HG03520 (cell line): Measurements from ENCODE around the gene TNFRSF12A.

Experiments
- ATAC-seq: cut with Tn5 transposase; IDR thresholded peaks from one replicate; pipeline ENCODE4 v1.9.1; 2021; ENCODE audit warnings: mild to moderate bottlenecking, moderate library complexity; ENCODE audit not compliant: unreplicated experiment

The TNFRSF12A gene

DNA sequence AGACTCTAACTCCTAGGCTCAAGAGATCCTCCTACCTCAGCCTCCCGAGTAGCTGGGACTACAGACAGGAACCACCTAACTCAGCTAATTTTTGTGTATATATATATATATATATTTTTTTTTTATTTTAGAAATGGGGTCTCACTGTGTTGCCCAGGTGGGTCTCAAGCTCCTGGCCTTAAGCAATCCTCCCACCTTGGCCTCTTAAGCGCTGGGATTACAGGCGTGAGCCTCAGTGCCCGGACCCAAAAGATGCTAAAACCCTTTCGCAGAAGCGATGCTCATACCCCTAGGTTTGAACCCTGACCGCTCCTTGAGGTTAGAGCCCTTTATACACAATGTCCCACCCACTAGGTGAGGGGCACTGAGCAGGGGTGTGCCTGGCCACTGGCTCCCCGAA is 9.7 kb upstream of the TNFRSF12A start:
- ATAC-seq: no peak

DNA sequence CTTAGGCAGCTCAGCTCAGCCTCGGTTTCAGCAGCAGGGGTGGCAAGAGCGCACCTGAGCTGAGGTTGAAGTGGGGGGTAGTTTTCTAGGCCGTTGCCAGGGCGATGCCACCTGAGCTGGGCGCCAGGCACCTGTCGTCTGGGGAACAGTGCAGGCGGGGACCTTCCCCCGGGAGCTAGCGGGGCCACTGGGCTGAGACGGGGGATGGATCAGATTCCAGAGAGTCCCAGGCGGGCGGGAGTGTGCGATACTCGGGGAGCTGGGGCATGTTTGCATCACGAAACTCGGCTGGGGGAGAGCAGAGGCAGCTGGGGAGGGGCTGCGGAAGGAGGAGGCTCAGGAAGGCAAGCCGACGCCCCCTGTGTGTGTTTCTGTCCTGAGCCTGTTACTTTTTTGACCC is 7.9 kb upstream of the TNFRSF12A start:
- ATAC-seq: no peak

DNA sequence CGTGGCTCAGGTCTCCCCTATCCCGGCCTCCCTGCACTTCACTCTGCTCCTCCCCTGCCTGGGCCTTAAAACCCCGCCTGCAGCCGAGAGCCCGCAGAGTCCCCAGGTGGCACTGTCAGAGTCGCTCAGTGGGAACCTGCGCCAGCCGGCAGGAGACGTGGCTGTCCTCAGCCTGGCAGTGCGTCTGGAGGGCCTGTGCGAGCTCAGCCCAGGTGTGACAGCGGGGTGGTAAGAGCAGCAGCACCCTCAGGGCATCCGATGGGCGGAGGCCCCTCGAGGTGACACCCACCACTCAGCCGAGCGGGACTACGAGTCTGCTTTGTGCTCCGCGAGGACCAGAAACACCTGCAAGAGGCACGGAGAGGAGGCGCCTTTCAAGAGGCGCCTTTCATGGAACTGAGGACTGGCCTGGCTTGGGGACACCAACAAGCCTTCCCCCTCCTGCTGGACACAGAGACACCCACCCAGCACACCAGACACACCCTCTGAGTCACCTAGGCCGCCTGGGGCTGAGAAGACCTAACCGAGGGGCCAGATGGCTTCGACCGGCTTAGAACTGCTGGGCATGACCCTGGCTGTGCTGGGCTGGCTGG is 7.2 kb upstream of the TNFRSF12A start, which contains the start of gene CLDN9:
Gene CLDN9, plus strand, starts transcription at position 96 of the 593 bp plus-strand sequence. Its CDS starts 440 bp downstream, at position 536.
- ATAC-seq: no peak

DNA sequence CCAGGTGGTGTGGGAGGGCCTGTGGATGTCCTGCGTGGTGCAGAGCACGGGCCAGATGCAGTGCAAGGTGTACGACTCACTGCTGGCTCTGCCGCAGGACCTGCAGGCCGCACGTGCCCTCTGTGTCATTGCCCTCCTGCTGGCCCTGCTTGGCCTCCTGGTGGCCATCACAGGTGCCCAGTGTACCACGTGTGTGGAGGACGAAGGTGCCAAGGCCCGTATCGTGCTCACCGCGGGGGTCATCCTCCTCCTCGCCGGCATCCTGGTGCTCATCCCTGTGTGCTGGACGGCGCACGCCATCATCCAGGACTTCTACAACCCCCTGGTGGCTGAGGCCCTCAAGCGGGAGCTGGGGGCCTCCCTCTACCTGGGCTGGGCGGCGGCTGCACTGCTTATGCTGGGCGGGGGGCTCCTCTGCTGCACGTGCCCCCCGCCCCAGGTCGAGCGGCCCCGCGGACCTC is 6.6 kb upstream of the TNFRSF12A start:
- no peak for ATAC-seq

DNA sequence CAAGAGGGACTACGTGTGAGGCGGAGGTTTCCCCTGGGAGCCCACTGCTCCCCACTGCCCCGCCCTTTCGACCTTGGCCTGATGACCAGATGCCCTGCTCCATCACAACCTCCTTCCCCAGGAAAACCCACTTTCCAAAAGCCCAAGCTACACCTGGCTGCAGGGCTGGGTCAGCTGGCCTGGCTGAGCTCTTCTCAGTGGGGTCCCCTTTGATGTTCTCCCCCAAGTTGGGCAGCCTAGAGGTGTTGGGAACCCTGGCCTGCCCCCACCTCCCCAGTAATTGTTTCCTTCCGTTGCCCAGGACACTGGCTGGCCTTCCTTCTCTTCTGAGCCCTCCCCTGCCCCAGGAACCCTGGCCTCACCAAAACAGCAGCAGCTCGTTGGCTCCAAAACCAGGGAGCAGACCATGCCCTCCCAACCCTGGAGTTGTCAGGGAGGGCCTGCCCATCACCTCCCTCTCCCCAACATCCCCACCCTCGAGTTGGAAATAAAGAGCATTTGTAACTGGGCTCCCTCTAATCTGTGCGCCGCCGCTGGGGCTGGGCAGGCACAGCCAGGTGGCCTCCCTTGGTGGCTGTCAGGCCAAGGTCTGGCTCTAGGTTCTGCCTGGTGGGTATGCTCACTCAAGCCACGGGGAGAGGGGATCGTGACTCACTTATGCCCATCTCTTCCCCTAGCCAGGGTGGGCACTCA is 6.0 kb upstream of the TNFRSF12A start:
- ATAC-seq: no peak

DNA sequence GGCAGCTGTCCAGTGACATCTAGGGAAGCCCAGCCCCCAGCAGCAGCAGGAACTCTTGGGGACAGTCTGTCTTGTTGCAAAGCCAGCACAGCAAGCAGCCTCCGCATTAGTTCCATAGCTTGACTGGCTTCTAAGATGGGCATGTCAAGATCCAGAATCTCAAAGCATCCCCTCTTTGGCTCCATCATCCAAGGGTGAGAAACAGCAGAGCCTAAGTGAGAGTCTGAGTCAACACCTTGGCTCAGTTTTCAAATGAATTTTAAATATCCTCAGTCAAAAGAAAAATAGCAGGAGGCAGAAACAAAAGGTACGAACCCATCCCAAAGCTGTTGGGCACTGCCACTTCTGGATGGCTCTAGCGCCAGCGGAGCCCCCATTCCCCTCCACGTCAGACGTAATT is 5.2 kb upstream of the TNFRSF12A start:
- no peak for ATAC-seq

DNA sequence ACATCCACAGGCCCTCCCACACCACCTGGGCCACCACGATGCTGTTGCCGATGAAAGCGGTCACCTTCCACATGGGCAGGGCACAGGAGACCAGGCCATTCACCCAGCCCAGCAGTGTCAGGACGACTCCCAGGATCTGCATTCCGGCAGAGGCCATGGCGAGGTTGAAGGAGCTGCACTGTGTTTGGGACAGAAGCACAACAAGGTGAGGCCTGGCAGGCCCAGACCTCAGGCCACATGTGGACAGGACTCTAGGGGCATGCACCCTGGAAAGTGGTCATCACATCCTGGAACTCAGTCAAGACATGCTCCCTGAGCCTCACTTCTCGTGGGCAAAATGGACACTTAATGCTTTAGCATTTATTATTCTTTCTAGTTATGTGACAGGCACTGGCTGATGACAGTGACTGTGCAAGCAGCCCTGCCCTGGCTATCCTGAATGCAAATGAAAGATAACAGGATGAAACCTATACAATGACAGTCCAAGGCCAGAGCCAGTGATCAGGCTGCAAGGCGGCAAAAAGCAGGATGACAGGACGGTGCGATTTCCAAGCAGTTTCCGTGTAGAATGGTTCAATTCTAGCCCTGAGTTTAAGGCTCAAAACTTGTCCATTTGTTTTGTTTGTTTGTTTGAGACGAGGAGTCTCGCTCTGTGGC is 4.2 kb upstream of the TNFRSF12A start:
- no peak for ATAC-seq

DNA sequence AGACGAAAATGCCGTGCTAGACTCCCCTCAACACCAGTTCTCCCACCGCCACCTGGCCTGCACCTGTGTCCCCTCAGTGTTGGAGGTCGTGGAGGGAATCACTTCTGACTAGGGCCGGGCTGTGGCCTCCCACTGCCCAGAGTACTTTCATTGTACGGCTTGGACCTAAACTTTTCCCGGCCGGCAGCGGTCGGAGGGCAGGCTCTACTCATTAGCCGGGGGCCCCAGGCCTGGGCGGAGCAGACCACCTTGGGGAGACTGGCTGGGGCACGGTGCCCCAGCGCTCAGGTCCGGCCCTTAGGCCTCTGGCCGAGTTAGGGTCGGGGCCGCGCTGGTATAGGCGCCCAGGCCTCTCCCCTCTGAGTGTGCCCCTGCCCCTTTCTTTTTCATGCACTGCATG is 2.8 kb upstream of the TNFRSF12A start:
- ATAC-seq: no peak

DNA sequence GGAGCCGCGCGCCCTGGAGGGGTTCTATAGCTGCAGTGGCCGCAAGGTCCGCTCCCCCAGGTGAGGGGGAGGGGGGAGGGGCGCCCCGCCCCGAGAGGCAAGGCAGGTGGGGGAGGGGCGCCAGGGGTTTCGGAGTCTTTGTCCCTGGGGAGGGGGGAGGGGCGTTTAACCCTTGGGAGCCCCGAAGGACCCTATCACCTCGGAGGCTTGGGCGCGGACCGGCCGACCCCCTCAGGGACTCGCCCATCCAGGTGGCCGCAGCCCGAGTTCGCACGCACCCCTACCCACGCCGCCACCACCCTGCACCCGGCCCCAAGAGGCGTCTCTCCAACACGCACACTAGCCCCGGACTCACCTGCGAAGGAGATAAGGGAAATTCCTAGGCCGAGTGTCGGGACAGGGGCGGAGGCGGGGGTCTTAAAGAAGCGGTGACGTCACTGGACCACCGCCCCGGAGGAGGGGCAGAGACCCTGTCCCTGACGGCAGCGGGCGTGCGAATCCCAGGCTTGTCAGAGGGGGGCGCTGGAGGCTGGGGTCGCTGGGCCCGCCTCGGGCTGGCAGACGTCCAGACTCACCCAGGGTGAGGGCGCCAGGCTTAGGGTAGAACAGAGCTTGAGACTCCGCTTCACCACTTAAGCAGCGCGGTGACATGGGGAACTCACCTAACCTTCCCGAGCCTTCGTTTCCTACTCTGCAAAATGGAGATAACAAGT is 2.2 kb upstream of the TNFRSF12A start, which contains the start of gene CLDN6:
Gene CLDN6, minus strand, starts transcription at position 390 of the 713 bp plus-strand sequence. CDS start 2,162 bp downstream, outside the sequence.
- no peak for ATAC-seq

DNA sequence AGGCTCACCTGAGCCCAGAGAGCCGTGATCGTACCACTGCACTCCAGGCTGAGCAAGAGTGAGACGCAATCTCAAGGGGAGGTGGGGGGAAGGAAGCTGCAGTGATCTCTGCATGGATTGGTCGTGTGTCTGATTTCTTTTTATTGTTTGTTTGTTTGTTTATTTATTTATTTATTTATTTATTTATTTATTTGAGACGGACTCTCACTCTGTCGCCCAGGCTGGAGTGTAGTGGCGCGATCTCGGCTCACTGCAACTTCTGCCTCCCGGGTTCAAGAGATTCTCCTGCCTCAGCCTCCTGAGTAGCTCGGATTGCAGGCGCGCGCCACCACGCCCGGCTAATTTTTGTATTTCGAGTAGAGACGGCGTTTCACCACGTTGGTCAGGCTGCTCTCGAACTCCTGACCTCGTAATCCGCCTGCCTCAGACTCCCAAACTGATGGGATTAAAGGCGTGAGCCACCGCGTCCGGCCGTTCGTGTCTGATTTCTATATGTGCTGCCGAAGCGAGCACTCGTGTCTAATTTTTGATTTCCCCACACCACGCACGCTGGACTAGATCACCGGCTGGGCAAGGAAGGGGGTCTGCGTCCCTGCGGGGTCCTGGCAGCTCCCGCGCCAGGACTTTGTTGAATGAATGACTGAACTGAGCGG is 448 bp upstream of the TNFRSF12A start:
- no peak for ATAC-seq

DNA sequence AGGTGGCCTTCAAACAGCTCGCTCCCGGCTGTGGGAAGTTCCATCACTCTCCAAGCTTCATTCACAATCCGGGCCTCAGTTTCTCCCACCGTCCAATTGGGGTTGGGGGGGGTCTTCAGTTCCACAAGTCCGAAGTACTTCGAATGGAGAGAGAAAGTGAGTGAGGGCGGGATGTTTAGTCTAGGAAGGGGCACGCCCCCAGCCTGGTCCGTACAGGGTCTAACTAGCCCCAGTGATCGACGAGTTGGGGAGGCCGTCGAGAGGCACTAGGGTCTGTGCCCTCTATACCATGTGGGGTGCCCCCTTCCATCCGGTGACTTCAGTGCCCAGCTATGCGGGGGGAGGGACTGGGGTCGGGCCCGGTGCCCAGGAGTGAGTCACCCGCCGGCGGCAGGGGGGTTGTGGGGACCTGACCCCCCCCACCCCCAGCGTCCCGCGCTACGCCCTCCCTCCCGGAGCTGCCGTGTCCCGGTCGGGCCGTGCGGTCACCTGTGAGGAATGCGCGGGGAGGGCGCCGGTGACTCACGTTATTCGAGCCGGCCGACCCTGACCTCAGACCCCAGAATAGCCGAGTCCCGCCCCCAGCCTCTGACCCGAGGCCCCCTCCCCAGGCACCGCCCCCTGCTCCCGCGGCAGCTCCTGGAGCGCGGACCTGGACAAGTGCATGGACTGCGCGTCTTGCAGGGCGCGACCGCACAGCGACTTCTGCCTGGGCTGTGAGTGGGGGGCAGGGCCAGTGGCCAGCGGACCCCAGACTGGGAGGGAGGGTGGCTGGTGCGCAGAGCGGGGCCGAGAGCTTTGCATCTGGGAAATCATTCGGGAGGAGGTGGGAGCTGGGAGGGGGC is 658 bp downstream of the TNFRSF12A start:
- no peak for ATAC-seq

DNA sequence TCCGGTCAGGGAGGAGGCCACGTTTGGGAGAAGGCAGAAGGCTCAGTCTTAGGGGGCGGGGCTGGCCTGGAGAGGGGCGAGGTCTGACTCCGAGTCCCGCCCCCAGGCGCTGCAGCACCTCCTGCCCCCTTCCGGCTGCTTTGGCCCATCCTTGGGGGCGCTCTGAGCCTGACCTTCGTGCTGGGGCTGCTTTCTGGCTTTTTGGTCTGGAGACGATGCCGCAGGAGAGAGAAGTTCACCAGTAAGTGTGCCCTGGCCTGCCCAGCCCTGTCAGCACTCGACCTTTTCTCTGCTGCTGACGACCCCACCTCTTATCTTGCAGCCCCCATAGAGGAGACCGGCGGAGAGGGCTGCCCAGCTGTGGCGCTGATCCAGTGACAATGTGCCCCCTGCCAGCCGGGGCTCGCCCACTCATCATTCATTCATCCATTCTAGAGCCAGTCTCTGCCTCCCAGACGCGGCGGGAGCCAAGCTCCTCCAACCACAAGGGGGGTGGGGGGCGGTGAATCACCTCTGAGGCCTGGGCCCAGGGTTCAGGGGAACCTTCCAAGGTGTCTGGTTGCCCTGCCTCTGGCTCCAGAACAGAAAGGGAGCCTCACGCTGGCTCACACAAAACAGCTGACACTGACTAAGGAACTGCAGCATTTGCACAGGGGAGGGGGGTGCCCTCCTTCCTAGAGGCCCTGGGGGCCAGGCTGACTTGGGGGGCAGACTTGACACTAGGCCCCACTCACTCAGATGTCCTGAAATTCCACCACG is 1.5 kb downstream of the TNFRSF12A start:
- ATAC-seq: no peak

DNA sequence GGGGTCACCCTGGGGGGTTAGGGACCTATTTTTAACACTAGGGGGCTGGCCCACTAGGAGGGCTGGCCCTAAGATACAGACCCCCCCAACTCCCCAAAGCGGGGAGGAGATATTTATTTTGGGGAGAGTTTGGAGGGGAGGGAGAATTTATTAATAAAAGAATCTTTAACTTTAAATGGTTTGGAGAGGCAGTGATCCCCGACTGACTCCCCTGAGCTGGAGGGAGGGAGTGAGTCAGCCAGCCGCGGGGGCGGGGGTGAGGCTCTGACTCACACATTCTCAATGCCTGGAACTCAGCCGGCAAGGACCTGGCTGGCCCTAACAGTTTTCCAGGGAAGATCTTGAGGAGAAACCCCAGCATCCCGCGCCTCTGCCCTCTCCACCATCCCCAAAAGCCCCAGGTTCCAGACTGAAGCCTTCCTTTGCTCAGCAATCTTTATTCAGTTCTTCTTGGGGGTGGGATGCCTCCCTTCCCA is 2.1 kb downstream of the TNFRSF12A start:
- ATAC-seq: no peak

DNA sequence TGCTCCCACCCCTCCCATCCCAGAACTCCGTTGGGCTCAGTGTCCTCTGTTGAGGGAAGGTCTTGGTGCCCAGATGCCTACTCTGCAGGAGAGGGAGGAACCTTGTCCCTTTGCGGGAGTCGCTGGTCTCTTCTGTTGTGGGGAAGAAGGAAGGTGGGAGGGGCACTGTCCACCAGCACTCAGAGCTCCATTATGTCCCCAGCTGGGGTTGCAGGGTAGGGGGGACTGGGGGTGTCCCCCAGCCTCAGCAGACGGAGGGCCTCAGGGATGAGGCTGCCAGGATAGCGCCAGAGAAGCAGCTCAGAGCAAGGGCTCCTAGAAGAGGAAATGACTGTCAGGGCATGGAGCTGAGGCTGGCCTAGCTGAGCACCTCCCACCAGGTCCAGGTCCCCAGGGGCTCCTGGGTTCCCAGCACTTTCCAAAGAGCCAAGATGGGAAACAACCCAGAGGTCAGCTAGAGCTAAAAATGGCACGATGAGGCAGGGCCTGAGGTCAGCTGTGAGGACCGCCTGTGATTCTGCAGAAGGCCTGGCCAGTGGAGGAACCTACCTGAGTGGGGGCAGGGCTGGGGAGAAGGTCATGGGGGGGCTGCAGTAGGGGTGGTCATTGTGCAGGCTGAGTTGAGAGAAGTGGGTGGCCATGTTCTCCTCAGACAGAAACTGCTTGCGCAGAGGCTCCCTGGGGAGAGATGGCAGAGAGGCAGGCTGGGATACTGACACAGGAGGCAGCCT is 2.7 kb downstream of the TNFRSF12A start:
- no peak for ATAC-seq

DNA sequence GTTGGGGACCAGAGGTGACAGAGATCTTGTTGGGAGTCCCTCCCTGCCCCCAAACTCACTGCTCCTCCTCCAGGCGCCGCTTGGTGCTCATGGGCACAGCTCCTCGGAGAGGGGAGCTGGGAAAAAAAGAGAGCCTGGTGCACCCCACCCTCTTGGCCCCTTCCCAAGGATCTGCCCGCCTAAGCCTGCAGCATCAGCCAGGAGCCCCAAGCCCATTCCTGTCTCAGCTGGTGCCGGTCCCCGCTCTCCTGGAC is 3.2 kb downstream of the TNFRSF12A start:
- no peak for ATAC-seq

DNA sequence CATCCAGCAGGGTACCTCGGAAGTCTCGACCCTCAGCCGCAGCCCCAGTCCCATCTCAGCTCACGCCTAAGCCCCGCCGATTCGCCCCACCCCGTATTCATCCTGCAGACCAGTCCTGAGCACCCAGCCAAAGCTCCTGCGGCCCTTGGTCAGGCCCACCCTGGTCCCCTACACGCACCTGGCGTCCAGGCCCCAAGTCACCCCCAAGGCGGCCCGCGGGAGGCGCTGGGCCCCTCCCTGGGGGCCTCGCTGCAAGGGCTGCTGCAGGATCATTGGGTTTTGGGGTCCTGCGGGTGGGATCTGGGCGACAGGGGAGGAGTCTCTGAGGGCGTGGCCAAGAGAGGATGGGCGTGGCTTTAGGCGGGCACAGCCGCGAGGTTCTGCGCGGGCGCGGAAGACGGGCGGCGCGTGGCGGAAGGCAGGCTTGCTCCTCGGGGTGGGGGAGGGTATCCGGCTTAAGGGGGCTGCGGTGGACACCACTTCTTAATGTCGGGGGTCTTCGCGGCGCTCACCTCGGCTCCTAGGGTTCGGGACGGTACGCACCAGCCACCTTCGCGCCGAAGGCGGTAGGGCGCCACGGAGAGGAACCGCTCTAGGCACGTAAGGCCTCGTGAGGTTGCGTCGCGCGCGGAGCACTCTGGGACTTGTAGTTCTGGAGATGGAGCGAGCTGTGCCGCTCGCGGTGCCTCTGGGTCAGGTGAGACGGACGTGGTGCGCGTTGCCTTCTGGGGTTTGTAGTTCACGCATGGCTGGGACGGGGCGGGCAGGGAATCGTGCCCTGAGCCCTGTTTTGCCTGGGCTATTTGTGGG is 3.7 kb downstream of the TNFRSF12A start, which contains the start of the genes HCFC1R1 and THOC6:
Gene HCFC1R1, minus strand, starts transcription at position 274 of the 810 bp plus-strand sequence. Its CDS starts 1 bp downstream, at position 273.
Gene THOC6, plus strand, starts transcription at position 367 of the 810 bp plus-strand sequence. Its CDS starts 292 bp downstream, at position 659.
- peak; percentile 78 for ATAC-seq
